GM12873 (cell line): ENCODE measurements around the gene SLC45A2.

ENCODE experiments used
- CTCF ChIP-seq: IDR thresholded peaks from 2 replicates; pipeline ENCODE4 v1.5.1; 2012; ENCODE audit warnings: low read depth, mild to moderate bottlenecking, moderate library complexity, low read length, control low read depth; ENCODE audit not compliant: insufficient read depth; ENCODE audit errors: missing control alignments

Gene SLC45A2

GRCh38 chr5:34005681-34006080, 21.2 kb upstream of the SLC45A2 start:
- TF ChIP-seq CTCF = no peak

GRCh38 chr5:34005211-34005610, 20.7 kb upstream of the SLC45A2 start:
- no peak for TF ChIP-seq CTCF

- TF ChIP-seq CTCF = no peak
Measured at GRCh38 chr5:34003941-34004340, 19.4 kb upstream of the SLC45A2 start.

GRCh38 chr5:34002629-34003328, 18.3 kb upstream of the SLC45A2 start:
- no peak for TF ChIP-seq CTCF

- TF ChIP-seq CTCF = no peak
Measured at GRCh38 chr5:34001241-34001841, 16.8 kb upstream of the SLC45A2 start.

GRCh38 chr5:33999978-34000377, 15.5 kb upstream of the SLC45A2 start:
- no peak for TF ChIP-seq CTCF

- peak; percentile 73 for TF ChIP-seq CTCF
Measured at GRCh38 chr5:33997331-33997983, 13.0 kb upstream of the SLC45A2 start.
